Measurements from ENCODE around the gene CDK11B.
"Not testable (repeated sequence)": the region's sequence is repeated elsewhere in the genome, so short reads cannot be mapped to it uniquely, and the experiment has no call there.

Gene CDK11B

DNA sequence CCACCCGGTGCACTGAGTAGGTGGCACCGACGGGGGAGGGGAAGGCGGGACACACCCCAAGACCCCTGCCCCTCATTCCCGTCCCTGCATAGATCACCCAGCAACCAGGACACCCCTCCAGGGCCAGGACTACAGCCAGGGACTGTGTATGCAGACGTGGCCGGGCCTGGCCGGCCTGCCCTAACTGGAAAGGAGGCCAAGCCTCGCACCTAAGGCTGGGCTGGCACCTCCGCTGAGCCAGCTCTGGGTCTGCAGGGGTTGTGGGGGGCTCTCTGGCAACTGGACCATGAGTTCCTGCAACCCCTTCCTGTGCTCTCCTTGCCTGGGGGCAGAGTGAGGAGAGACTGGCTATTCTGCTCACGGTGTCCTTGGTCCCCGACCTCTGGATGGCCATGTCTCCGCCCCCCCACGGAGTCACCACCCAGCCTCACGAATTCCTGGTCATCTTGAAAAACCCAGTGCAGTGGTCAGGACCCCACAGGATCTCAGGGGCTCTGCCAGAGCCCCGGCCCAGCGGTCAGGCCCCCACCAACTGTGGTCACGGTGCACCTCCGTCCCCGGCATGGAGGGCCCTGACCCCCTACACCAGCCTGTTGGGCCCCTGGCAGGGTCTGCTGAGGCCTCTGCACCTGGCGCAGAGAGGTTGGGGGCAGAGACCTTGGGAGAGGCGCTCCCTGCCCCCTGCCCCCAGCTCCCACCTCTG lies 57.8 kb downstream of the CDK11B start:
- no peak for DNase-seq (ENCODE audit: extremely low read depth in 1 of 2, low read depth in 1 of 2)

DNA sequence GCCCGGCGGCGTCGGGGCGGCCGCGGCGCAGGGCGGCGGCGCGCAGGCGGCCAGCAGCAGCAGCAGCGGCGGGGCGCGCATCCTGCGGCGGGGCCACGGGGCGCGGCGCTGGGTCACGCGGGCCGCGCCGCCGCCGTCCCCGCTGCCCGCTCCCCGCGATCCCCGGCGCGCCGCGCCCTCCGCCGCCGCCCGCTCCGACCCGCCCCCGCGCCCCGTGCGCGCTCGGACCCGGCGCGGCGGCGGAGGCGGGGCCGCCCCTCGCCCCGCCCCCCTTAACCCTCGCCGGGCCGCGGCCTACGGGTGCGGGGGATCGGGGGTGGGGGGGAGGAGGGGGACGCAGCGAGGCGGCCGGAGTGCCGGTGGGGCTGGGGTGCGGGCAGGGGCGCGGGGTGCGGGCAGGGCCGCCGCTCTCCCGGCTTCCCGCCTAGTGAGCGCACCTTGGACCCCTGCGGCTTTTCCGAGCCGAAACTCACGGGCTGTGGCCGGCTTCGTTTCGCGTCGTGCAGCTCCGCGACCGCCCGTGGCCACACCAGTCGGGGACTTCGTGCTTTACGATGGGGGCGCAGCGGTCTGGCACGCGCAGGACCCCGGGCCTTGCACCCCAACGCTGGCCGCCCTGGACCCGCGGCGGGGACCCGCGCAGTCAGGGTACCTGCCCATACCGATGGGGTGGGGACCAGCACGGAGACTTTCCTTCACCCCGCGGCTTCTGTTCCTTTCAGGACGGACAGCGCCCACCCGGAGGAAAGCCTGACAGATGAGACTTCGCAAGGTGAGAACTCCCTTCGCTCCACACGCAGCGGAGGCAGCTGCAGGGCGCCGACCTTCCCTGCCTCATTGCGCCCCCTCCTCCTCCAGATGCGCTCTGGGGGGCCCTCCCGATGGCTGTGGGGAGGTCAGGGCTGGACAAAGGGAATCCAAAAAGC lies 58.6 kb downstream of the CDK11B start, which contains the start of gene FNDC10:
FNDC10 (minus strand) TSS at position 201 of the 926 bp plus-strand sequence; CDS start at position 81, 120 bp downstream.
- no peak for DNase-seq (ENCODE audit: extremely low read depth in 1 of 2, low read depth in 1 of 2)

DNA sequence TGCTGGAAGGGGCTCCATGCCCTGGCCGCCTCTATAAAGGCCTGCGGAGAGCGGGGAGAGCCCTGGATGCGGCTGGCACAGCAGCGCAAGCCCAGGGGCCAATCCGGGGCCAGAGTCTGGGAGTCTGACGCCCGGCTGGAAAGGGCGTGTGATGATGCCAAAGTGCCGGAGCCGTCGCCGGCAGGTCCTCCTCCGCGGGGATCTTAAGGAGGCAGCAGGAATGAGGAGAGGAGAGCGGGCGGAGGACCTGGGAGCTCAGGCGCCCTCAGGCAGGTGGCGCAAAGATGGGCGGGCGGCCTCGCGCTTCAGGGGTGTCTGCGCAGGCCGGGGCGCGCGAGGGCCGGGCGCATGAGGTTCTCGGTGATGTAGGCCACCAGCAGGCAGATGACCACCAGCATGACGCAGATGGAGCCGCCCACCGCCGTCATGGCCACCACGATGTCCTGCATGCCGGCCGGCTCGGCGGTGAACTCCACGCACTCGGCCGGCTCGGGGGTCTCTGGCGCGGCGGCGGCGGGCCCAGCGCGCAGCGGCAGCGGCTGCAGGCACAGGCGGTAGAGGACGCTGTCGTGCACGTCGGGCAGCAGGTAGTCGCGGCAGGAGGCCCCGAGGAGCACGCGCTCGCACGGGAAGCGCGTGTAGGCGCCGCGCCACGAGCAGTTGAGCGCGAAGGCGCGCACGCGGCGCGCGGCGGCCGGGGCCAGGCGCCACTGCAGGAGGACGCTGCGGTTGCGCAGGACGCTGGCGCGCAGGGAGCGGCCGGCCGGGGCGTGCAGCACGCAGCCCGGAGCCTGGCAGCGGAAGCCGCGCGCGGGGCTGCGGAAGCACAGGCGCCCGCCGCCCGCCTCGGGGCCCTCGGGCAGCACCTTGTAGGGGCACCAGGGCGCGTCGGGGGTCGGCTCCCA lies 59.5 kb downstream of the CDK11B start:
- DNase-seq (ENCODE audit: extremely low read depth in 1 of 2, low read depth in 1 of 2) = no peak

DNA sequence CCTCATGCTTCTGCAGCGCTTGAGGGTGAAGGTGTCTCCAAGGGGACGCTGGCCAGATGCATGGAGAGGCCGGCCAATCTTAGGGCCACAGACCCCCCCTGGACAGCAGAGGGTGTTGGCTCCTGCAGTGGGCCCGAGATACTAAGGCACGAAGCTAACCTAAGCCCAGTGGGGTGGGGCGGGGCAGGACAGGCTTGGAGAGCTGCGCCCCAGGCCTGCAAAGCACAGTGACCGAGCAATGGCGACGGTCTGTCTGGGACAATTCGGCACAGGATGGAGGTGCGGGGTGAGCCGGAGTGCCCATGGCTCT lies 60.1 kb downstream of the CDK11B start:
- DNase-seq (ENCODE audit: extremely low read depth in 1 of 2, low read depth in 1 of 2) = no peak

DNA sequence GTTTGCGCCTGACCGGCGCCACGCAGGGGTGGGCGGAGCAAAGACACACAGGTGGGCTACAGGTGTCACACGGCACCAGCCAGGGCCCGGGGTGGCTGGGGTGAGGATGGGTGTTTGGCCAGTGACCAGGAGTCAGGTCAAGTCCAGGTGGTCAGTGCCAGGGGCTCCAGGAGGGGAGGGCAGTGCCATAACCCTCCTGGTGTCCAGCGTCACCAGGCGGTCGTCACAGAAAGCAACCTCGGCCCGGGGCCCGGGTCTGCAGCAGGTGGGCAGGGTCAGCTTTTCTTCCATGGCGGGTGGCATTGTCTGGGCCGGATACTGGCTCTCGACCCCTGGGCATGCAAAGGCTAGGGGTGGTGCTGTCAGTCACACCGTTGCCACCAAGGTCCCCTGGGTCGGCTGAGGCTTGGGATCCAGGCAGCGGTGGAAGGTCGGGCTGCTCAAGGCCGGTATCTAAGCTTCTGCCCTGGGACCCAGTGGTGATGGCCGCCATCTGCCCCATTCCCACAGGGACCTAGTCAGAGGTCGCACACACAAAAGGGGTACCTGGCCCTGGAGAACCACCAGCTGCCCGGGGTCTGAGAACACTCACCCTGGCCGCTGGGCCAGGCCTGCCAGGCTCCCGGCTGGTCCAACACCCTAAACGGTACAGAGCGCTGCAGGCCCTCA lies 60.6 kb downstream of the CDK11B start:
- no peak for DNase-seq (ENCODE audit: extremely low read depth in 1 of 2, low read depth in 1 of 2)

DNA sequence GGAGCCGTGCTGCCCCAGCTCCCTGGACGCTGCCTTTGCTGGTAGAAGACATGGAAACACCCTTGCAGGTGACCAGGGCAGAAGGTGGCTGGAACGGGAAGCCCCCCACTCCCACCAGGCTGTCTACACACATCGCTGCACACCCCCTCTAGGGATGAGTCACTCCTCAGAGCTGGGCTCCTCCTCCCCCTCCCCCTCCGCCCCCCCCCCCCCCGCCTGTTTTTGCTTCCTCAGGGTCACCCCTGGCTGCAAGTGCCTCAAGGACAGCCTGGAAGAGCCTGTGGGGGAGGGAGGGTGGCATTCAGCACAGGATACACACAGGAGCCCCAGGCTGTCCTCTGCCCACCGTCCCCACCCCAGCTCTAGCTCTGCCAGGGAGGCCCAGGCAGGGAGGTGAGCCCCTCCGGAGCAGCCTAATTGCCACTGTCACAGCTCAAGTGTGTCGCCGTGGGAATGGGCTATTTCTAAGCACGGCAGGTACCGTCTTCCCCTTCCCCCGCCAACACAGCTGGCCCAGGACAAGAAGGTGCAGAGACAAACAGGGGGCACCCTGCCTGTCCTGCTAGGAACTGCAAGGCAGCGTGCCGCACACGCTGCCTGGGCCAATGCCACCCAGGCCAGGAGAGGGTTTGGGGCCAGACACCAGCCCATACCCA lies 61.4 kb downstream of the CDK11B start:
- DNase-seq (ENCODE audit: extremely low read depth in 1 of 2, low read depth in 1 of 2) = no peak

DNA sequence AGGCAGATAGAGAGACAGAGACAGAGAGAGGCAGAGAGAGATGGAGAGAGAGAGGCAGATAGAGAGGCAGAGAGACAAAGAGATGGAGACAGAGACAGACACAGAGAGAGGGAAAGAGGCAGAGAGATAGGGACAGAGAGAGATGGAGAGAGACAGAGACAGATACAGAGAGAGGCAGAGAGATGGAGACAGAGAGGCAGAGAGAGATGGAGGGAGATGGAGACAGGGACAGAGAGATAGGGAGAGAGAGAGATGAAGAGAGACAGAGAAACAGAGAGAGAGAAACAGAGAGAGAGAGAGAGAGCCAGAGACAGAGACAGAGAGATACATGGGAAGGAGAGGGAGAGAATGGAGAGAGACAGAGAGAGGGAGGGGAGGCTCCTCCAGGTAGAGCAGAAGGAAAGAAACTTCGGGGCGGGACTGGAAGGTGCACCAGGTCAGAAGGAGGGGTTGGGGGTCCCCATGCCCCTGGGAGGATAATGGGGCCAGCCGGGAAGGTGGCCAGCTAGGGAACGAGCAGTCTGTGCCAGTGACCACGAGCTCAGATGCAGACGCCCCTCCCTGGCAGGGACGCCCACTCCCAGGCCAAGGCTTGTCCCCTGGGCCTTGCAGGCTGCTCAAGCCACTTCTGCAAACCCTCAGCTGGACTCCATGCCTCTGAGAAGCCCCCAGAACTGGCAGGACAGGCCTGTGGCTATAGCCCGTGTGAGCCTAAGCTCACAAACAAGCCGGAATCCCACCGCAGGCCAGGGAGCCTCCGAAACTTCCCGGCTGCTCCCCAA lies 62.1 kb downstream of the CDK11B start:
- no peak for DNase-seq (ENCODE audit: extremely low read depth in 1 of 2, low read depth in 1 of 2)

DNA sequence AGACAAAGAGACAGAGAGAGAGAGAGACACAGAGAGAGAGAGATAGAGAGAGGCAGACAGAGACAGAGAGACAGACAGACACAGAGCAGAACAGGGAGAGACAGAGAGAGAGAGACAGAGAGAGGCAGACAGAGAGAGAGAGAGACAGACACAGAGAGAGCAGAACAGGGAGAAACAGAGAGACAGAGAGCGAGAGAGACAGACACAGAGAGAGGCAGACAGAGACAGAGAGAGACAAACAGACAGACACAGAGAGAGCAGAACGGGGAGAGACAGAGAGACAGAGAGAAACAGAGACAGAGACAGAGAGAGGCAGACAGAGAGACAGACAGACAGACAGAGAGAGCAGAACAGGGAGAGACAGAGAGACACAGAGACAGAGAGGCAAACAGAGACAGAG lies 63.5 kb downstream of the CDK11B start:
- DNase-seq (ENCODE audit: extremely low read depth in 1 of 2, low read depth in 1 of 2) = not testable (repeated sequence)

DNA sequence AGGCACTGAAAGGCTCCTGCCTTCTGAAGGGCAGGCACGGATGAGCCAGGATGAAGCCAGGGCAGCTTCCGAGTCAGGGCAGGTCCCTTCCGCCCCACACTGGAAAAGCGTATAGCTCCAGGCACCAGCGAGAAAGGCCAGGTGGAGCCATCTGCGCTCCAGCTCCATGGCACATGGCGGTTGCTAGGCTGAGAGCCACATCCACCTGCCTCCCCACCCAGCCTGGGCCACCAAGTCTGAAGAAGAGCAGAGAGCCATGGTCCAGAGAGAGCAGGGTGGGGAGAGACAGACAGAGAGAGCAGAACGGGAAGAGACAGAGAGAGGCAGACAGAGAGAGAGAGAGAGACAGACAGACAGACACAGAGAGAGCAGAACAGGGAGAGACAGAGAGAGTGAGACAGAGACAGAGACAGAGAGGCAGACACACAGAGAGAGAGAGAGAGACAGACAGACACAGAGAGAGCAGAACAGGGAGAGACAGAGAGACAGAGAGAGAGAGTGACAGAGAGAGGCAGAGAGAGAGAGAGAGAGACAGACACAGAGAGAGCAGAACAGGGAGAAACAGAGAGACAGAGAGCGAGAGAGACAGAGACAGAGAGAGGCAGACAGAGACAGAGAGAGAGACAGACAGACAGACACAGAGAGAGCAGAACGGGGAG lies 64.1 kb downstream of the CDK11B start:
- DNase-seq (ENCODE audit: extremely low read depth in 1 of 2, low read depth in 1 of 2) = no peak

DNA sequence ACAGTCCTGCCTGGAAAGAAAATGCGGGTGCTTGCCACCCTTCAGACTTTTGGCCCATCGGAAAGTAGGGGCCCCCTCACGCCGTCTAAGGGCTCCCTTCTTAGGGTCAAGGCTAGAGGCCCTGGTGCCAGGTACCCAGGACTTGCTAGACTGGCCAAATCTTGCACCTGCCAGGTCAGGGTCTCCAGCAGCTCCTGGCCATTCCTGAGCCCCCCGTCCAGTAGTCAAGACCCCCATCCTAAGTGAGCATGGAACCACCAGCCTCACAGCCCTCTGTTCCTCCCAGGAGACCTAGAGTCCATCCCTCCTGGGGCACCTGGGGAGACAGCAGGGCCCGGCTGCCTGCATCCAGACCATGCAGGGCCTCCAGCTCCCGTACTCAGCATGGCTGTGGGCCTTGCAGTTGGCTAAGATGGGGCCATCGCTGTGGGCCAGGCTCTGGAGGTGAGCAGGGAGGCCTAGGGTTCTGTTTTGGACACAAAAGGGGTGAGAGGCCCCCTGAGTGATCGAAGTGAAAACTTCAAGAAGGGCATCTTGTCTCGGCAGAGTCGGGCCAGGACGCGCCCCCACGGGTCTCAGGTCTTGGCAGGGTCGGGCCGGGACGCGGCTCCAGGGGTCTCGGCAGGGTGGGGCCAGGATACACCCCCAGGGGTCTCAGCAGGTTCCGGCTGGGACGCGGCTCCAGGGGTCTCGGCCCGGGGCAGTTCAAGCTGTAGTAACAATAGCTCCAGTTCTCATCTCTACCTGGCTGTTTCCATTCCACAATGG lies 64.8 kb downstream of the CDK11B start:
- no peak for DNase-seq (ENCODE audit: extremely low read depth in 1 of 2, low read depth in 1 of 2)

DNA sequence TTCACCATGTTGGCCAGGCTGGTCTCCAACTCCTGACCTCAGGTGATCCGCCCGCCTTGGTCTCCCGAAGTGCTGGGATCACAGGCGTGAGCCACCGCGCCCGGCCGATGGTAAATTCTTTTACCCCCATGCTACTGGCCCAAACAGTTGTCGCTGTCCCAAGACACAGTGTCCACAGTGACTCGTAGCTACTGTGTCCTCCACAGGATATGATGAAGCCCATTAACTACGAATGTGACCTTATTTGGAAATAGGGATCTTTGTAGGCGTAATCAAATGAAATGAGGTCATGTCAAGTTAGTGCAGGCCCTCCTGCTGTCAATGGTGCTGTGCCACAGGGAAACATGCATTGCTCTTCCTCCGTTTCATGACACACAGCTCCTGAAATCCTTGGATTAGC lies 67.4 kb downstream of the CDK11B start:
- no peak for DNase-seq (ENCODE audit: extremely low read depth in 1 of 2, low read depth in 1 of 2)

Measured in stimulated activated CD8-positive, alpha-beta memory T cell treated with anti-CD3 and anti-CD28 coated beads, Interleukin-7, amount 100 ng/mL, for 48 hours (primary cell).